ENCODE data around the gene CAMK1D. TPM values are rescaled to one million over a fixed set of nuclear protein-coding genes. Genes with fewer than 3 reads are reported as not detected.

Gene CAMK1D
- total RNA-seq, 1 experiment from 2014 or later: 6.0 TPM

GRCh38 chr10:12720217-12720981, 371.1 kb downstream of the CAMK1D start:
- DNase-seq: peak; percentile 85 to 97
- H3K4me1 ChIP-seq (replicated peaks; ENCODE audit: insufficient read depth): peaks cover 35% of the 10 kb centered on the region
- intact Hi-C loops (cut with micrococcal nuclease; ENCODE audit: unreplicated experiment): loop anchor here (5.0 kb wide), 1 partner anchor 352 kb away; no protein-coding TSS in a partner anchor
- no peaks in the 10 kb centered on the region for H3K79me2 ChIP-seq (ENCODE audit: low read depth)
- no TSS peak for BruUV-seq (replicated peaks)
- peaks cover 33% of the 10 kb centered on the region for H3F3A ChIP-seq (ENCODE audit: insufficient read depth, low read depth)
- H3K4me3 ChIP-seq: peak overlapping the region; percentile 19; the same call in 1 of the 2 replicates
- ChIA-PET POLR2A (ENCODE audit: unreplicated experiment) (interaction anchor here (1.0 kb wide), 1 partner anchor 17 kb away, joined by 10 read pairs; no protein-coding TSS in a partner anchor), CTCF (no interaction called here)
- H3K27ac ChIP-seq: peak overlapping the region; percentile 66
- TF ChIP-seq CTCF (conservative IDR thresholded peaks at IDR 0.05): no peak
- TF ChIP-seq EZH2 (IDR thresholded peaks at IDR 0.05; ENCODE audit: low read depth): no peak
- H3K9me2 ChIP-seq (ENCODE audit: insufficient read depth): no peaks in the 10 kb centered on the region
- peak overlapping the region; percentile 64 for H3K4me2 ChIP-seq
- H3K36me3 ChIP-seq (ENCODE audit: low read depth): no peaks in the 10 kb centered on the region
- H2AFZ ChIP-seq: no peak overlapping the region
- no peaks in the 10 kb centered on the region for H4K20me1 ChIP-seq (ENCODE audit: insufficient read depth)
- H3K9me3 ChIP-seq (ENCODE audit: insufficient read depth, low read depth): no peaks in the 10 kb centered on the region
- H3K27me3 ChIP-seq (ENCODE audit: insufficient read depth, low read depth): no peaks in the 10 kb centered on the region

GRCh38 chr10:12721334-12721733, 372.0 kb downstream of the CAMK1D start:
- H3K9me3 ChIP-seq (ENCODE audit: insufficient read depth, low read depth): no peaks in the 10 kb centered on the region
- H3K79me2 ChIP-seq (ENCODE audit: low read depth): no peaks in the 10 kb centered on the region
- H4K20me1 ChIP-seq (ENCODE audit: insufficient read depth): no peaks in the 10 kb centered on the region
- peak overlapping the region; percentile 64 for H3K4me2 ChIP-seq
- peaks cover 35% of the 10 kb centered on the region for H3K4me1 ChIP-seq (replicated peaks; ENCODE audit: insufficient read depth)
- no peak overlapping the region; the same call in 1 of the 2 replicates for H3K4me3 ChIP-seq
- intact Hi-C loops (cut with micrococcal nuclease; ENCODE audit: unreplicated experiment): loop anchor here (5.0 kb wide), 1 partner anchor 351 kb away; no protein-coding TSS in a partner anchor
- H3K36me3 ChIP-seq (ENCODE audit: low read depth): no peaks in the 10 kb centered on the region
- peak overlapping the region; percentile 54 for H3K27ac ChIP-seq
- CTCF ChIA-PET: interaction anchor here (0.6 kb wide), 1 partner anchor 420 kb away, joined by 4 read pairs; no protein-coding TSS in a partner anchor
- POLR2A ChIA-PET (ENCODE audit: unreplicated experiment): no interaction called here
- TF ChIP-seq EZH2 (IDR thresholded peaks at IDR 0.05; ENCODE audit: low read depth) (no peak), CTCF (conservative IDR thresholded peaks at IDR 0.05) (no peak)
- DNase-seq: no peak
- peaks cover 33% of the 10 kb centered on the region for H3F3A ChIP-seq (ENCODE audit: insufficient read depth, low read depth)
- H2AFZ ChIP-seq: no peak overlapping the region
- BruUV-seq (replicated peaks): no TSS peak
- no peaks in the 10 kb centered on the region for H3K9me2 ChIP-seq (ENCODE audit: insufficient read depth)
- no peaks in the 10 kb centered on the region for H3K27me3 ChIP-seq (ENCODE audit: insufficient read depth, low read depth)

- POLR2A ChIA-PET (ENCODE audit: unreplicated experiment): no interaction called here
- H2AFZ ChIP-seq: no peak overlapping the region
- H3K4me1 ChIP-seq (replicated peaks; ENCODE audit: insufficient read depth): peaks cover 45% of the 10 kb centered on the region
- no peak for DNase-seq
- H3K9me2 ChIP-seq (ENCODE audit: insufficient read depth): no peaks in the 10 kb centered on the region
- no peaks in the 10 kb centered on the region for H3K9me3 ChIP-seq (ENCODE audit: insufficient read depth, low read depth)
- TF ChIP-seq CTCF (conservative IDR thresholded peaks at IDR 0.05) (no peak), EZH2 (IDR thresholded peaks at IDR 0.05; ENCODE audit: low read depth) (no peak)
- H3K79me2 ChIP-seq (ENCODE audit: low read depth): no peaks in the 10 kb centered on the region
- no peaks in the 10 kb centered on the region for H3K27me3 ChIP-seq (ENCODE audit: insufficient read depth, low read depth)
- CTCF ChIA-PET: interaction anchor here (0.6 kb wide), 1 partner anchor 266 kb away, joined by 4 read pairs; no protein-coding TSS in a partner anchor
- intact Hi-C loops (cut with micrococcal nuclease; ENCODE audit: unreplicated experiment): loop anchor here (5.0 kb wide), 1 partner anchor 349 kb away; no protein-coding TSS in a partner anchor
- H3F3A ChIP-seq (ENCODE audit: insufficient read depth, low read depth): peaks cover 42% of the 10 kb centered on the region
- H3K4me3 ChIP-seq: no peak overlapping the region
- no peak overlapping the region for H3K27ac ChIP-seq
- no peaks in the 10 kb centered on the region for H4K20me1 ChIP-seq (ENCODE audit: insufficient read depth)
- no peaks in the 10 kb centered on the region for H3K36me3 ChIP-seq (ENCODE audit: low read depth)
- no TSS peak for BruUV-seq (replicated peaks)
- no peak overlapping the region for H3K4me2 ChIP-seq
Measured at GRCh38 chr10:12723220-12723619, 373.9 kb downstream of the CAMK1D start.

All from PC-9 (cell line).